ENCODE data around the gene KRTAP4-7.
"Not testable (repeated sequence)": the region's sequence is repeated elsewhere in the genome, so short reads cannot be mapped to it uniquely, and the experiment has no call there.

The KRTAP4-7 gene

DNA sequence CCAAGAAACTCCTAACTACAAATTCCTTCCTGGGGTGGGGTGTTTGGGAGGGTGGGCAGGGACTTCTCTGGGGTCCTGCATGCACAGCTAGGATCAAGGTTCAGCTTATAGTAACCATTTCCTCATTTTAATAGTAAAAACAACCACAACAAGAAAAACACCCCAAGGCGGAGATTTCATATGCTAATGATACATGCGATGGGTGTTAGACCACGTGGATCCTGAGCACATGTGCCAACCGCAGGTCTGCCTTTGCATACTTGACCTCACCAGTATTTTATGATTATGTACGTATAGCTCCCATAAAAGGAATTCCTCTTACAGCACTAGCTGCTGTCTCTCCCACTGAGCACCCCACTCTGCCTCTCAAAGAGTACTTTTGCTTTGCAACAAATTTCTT, 32.3 kb downstream of the KRTAP4-7 start:
- DNase-seq: no peak

GRCh38 chr17:41117846-41118386, 34.0 kb downstream of the KRTAP4-7 start, which contains the start of gene KRTAP4-11:
TSS of gene KRTAP4-11 (minus strand) at chr17:41118373. CDS start at chr17:41118315, 58 bp downstream.
- DNase-seq: not testable (repeated sequence)

GRCh38 chr17:41118721-41119120, 34.8 kb downstream of the KRTAP4-7 start:
- DNase-seq: no peak

GRCh38 chr17:41119696-41120690, 36.0 kb downstream of the KRTAP4-7 start:
- DNase-seq: not testable (repeated sequence)

DNA sequence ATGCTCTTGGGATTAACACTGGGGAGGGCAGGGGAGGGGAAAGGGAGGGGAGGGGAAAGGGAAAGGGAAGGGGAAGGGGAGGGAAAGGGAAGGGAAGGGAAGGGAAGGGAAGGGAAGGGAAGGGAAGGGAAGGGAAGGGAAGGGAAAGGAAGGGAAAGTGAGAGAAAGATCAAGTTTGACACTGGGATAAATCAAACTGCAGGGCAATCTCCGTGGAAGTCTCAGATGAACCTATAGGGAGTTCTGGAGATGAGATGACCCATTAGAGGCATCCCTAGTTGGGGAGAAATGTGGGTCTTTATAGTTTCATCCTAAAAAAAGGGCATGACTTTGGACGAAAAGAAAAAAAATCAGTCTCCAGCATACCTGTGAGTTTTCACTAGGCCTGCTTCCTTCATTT, 37.8 kb downstream of the KRTAP4-7 start:
- no peak for DNase-seq

DNA sequence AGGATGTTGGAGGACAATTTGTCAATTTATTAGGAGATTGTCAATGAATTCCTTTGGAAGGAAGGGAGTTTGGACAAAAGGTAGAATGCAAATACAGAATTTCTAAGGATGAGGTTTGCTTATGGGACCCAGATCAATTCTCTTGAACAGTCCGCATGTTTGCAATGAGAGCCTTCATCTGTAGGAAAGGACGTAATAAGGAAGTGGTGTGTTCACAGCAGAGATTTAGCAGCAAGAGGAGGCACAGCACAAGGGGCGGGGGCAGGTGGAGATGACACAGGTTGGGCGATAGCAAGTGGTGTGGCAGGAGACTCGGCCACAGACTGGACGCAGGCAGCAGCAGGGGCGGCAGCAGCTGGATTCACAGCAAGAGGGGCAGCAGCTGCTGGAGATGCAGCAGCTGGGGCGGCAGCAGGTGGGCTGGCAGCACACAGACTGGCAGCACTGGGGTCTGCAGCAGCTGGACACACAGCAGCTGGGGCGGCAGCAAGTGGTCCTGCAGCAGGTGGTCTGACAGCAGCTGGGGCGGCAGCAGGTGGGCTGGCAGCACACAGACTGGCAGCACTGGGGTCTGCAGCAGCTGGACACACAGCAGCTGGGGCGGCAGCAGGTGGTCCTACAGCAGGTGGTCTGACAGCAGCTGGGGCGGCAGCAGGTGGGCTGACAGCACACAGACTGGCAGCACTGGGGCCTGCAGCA, 39.5 kb downstream of the KRTAP4-7 start:
- DNase-seq: not testable (repeated sequence)

DNA sequence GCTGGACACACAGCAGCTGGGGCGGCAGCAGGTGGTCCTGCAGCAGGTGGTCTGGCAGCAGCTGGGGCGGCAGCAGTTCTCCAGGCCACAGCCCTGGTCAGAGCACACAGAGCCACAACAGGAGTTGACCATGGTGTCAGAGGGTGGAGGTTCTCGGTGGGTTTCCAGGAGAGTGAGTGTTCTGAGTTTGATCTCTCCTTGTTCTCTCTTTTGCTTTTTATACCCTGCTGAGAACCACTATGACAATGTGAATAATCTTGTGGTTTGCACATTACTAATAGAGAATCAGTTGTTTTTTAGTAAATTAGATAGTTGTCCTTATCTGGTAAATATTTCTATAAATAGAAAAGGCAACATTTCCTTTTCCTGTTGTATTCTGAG, 40.0 kb downstream of the KRTAP4-7 start, which contains the start of gene KRTAP4-12:
Gene KRTAP4-12 (minus strand): TSS at position 192 of the 381 bp plus-strand sequence. CDS start 60 bp downstream, at position 132.
- DNase-seq: not testable (repeated sequence)

GRCh38 chr17:41125064-41125463, 41.1 kb downstream of the KRTAP4-7 start:
- no peak for DNase-seq

- no peak for DNase-seq
Measured at GRCh38 chr17:41126412-41126811, 42.5 kb downstream of the KRTAP4-7 start.

DNA sequence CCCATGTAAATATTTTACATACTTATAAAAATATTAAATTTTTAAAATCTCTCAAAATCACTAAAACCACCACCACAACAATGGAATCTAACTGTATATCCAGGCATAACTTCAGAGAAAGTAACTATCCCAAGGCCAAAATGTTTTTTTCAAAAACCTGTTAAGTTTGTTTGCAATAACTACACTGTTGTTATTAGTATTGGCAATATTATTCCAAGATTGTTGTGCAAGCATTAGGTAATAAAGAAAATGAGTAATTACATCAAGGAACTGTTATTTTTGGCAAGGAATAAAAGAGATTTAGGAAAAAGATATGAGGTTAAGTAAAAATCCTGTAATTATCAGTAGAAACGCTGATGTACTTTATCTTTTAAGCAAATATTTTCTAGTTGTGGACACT, 43.4 kb downstream of the KRTAP4-7 start:
- DNase-seq: no peak

GRCh38 chr17:41131979-41132378, 48.0 kb downstream of the KRTAP4-7 start:
- DNase-seq: no peak

GRCh38 chr17:41133880-41134735, 50.2 kb downstream of the KRTAP4-7 start:
- DNase-seq: no peak

All from NCI-H187 (cell line).